ENCODE results near the gene STAT5B. TPM values are rescaled to one million over a fixed set of nuclear protein-coding genes. Genes with fewer than 3 reads are reported as not detected.

STAT5B gene
- total RNA-seq, 1 experiment from 2014 or later: 42.9 TPM

DNA sequence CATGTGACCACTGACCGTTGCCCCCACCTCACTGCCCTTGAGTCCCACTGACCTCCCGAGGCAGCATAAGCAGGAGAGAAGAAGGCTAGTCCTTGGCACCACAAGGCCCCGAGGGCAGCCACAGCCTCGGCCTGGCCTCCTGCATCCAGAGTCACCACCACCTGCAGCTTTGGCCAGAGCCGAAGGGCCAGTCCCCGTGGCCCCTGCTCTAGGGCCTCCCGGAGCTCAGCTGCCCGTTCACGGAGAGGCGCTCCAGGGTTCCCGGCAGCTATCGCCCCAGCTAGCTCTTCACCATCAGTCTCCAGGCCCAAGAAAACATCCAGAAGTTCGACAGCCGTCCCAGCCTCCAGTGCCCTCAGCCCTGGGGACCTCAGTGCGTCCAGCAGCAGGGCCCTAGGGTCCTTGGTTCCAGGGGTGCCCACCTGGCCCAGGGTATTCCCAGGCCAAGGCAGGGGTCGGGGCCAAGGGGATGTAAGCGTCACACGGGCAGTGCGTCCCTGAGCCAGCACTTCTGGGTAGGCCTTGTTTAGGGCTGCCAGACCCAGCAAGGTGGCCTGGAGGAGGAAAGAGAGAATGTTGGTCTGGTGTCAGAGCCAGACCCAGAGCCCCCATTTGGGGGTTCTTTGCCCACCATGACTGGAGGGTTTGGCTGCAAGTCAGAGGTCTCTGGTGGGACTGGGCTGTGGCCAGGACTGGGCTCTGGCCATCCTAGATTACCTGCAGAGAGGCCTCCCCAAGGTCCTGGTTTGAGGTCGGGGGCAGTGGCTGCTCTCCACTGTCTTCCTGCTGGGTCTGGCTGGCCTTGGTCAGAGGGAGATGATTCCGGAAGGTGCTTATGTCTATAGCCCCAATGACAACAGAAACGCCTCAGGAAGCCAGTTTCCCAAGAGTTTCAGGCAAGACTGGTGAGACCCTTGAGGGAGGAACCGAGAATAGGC lies 83.7 kb downstream of the STAT5B start:
- H2AK5ac ChIP-seq (ENCODE audit: insufficient read length, low read length): no peak overlapping the region
- no peak for DNase-seq
- no peak overlapping the region for H3K18ac ChIP-seq (ENCODE audit: insufficient read length, low read depth, low read length)
- H3K4me2 ChIP-seq (ENCODE audit: insufficient read depth, insufficient read length, low read length): no peak overlapping the region
- no peaks in the 10 kb centered on the region for H3K79me1 ChIP-seq (ENCODE audit: insufficient read depth, low read depth, low read length, poor library complexity, severe bottlenecking)
- Mint-ChIP-seq H3K27me3 (ENCODE audit: low read depth) (no peaks in the 10 kb centered on the region), H3K9me3 (no peaks in the 10 kb centered on the region), H3K27ac (peak overlapping the region in 1 of 3 experiments; percentile 35; a peak in 1 of 7 replicates), H3K4me3 (no peak overlapping the region; a peak in 1 of 5 replicates), H3K36me3 (ENCODE audit: insufficient read depth in 1 of 3, low read depth in 3 of 3) (no peaks in the 10 kb centered on the region), H3K4me1 (peaks cover 14 to 19% of the 10 kb centered on the region in 2 experiments)
- H3K56ac ChIP-seq (ENCODE audit: insufficient read length, low read depth, low read length): no peak overlapping the region
- H4K91ac ChIP-seq (ENCODE audit: insufficient read length, low read depth, low read length): no peak overlapping the region
- no peak overlapping the region for H2BK5ac ChIP-seq (ENCODE audit: insufficient read length, low read length)
- H4K8ac ChIP-seq (replicated peaks; ENCODE audit: insufficient read length, low read depth, low read length): no peak overlapping the region
- H3T11ph ChIP-seq (ENCODE audit: low read length): no peak overlapping the region
- H2BK15ac ChIP-seq (ENCODE audit: low read depth, low read length): no peak overlapping the region
- H3K9ac ChIP-seq (ENCODE audit: extremely low read depth, insufficient read length, low read length): no peak overlapping the region
- no peaks in the 10 kb centered on the region for H3K79me2 ChIP-seq (ENCODE audit: insufficient read depth, low read length)
- TF ChIP-seq, protein P1, sequence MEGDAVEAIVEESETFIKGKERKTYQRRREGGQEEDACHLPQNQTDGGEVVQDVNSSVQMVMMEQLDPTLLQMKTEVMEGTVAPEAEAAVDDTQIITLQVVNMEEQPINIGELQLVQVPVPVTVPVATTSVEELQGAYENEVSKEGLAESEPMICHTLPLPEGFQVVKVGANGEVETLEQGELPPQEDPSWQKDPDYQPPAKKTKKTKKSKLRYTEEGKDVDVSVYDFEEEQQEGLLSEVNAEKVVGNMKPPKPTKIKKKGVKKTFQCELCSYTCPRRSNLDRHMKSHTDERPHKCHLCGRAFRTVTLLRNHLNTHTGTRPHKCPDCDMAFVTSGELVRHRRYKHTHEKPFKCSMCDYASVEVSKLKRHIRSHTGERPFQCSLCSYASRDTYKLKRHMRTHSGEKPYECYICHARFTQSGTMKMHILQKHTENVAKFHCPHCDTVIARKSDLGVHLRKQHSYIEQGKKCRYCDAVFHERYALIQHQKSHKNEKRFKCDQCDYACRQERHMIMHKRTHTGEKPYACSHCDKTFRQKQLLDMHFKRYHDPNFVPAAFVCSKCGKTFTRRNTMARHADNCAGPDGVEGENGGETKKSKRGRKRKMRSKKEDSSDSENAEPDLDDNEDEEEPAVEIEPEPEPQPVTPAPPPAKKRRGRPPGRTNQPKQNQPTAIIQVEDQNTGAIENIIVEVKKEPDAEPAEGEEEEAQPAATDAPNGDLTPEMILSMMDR (conservative IDR thresholded peaks at IDR 0.05): no peak
- H3K9me3 ChIP-seq (ENCODE audit: control insufficient read depth, low read depth, low read length): no peaks in the 10 kb centered on the region
- H4K5ac ChIP-seq (ENCODE audit: insufficient read length, low read depth, low read length): no peak overlapping the region
- no peak overlapping the region for H2BK120ac ChIP-seq (ENCODE audit: low read depth, low read length, poor library complexity, severe bottlenecking)
- H3K27me3 ChIP-seq (ENCODE audit: insufficient read depth, low read length): no peaks in the 10 kb centered on the region
- H3K27ac ChIP-seq (ENCODE audit: insufficient read length, low read depth, low read length): no peak overlapping the region
- no peak overlapping the region for H2BK20ac ChIP-seq (ENCODE audit: low read depth, low read length, poor library complexity, severe bottlenecking)
- no peak overlapping the region for H2AFZ ChIP-seq (ENCODE audit: low read length)
- no peak overlapping the region for H3K4ac ChIP-seq (ENCODE audit: low read depth, low read length)
- no peaks in the 10 kb centered on the region for H4K20me1 ChIP-seq (ENCODE audit: control insufficient read depth, insufficient read depth, insufficient read length)
- H3K14ac ChIP-seq (ENCODE audit: insufficient read depth, low read length): no peak overlapping the region
- H3K4me1 ChIP-seq (ENCODE audit: insufficient read depth, low read length): no peaks in the 10 kb centered on the region
- no peak overlapping the region for H2BK12ac ChIP-seq (ENCODE audit: insufficient read length, low read depth, low read length)
- no peak overlapping the region for H3K23ac ChIP-seq (ENCODE audit: insufficient read length, low read depth, low read length)
- WGBS (ENCODE audit: extremely low coverage, insufficient read length, low lambda C conversion rate): no CpG with 5 or more reads among the region's 23 CpGs
- H3K23me2 ChIP-seq (ENCODE audit: insufficient read length, low read depth, low read length, poor library complexity, severe bottlenecking): peaks cover 3% of the 10 kb centered on the region

Measured in H9 (cell line).